ENCODE data around the gene SCART1.

DNA sequence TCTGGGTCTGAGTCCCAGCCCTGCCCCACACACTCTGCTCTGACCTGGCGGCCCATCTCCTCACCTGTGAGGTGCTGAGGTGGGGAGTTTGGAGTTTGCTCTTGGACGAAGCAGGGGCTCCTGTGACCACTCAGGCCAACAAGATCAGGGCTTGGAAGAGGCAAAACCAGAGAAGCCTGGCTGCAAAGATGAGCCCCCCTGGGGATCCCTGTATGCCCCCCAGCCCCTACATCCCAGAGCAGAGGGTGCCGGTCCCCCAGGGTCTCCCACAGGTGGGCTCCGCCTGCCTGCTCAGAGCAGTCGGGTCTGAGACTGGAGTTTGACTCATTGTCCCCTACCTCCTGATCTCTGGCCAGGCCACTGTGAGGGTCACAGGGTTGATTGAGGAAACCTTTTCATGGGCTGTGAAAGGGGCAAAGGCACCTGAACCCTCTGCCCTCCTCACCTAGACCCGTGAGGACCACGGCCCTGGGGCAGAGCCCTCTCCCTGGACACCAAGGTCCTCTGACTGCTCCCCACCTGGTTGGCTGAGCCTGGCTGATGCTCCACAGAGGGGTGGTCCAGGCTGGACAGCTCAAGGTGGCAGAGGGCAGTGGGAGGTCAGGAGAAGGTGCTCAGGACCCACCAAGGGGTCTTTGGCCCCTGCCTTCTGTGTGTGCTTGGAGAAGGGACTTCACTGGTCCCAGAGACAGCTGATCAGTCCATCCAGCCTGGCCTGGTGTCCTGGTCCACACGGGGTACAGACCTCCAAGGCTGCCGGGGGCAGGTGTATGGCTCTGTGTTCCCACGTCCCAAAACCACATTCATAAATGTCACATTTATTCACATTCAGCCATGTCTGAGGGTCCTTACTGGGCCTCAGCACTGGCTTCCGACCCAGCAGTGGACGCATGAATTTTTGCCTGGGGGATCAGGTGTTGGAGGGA lies 9.1 kb upstream of the SCART1 start:
- TF ChIP-seq CTCF (IDR thresholded peaks at IDR 0.05) (no peak), POLR2A (IDR thresholded peaks at IDR 0.05) (no peak)

All from vagina (tissue), 2 donors.